ENCODE measurements around the gene PTRH2.
"Not testable (repeated sequence)": the region's sequence is repeated elsewhere in the genome, so short reads cannot be mapped to it uniquely, and the experiment has no call there.

PTRH2 gene

DNA sequence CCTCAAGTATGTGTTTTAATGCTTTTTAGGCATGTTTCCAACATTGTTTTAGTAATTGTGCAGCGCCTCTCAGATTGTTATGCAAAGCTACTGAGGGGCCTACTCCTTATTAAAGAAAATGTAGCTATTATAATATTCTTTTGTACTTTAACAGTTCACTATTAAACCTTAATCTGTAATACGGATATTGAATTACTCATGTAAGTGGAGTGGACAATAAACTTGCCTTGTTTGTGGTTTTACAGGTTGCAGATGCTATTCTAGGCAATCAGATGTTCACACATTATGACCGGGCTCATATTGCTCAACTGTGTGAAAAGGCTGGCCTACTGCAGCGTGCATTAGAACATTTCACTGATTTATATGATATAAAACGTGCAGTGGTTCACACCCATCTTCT, 41.0 kb downstream of the PTRH2 start:
- peak in 1 of 2 experiments; percentile 2 for DNase-seq

DNA sequence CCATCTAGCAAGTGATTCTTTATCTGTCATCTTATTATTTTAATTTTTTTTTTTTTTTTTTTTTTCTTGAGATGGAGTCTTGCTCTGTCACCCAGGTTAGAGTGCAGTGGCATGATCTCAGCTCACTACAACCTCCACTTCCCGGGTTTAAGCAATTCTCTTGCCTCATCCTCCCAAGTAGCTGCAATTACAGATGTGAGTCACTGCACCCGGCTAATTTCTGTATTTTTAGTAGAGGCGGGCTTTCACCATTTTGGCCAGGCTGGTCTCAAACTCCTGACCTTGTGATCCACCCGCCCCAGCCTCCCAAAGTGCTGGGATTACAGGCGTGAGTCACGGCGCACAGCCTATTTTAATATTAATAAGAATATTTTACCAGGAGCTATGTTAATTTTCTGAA, 50.6 kb downstream of the PTRH2 start:
- not testable (repeated sequence) for DNase-seq

DNA sequence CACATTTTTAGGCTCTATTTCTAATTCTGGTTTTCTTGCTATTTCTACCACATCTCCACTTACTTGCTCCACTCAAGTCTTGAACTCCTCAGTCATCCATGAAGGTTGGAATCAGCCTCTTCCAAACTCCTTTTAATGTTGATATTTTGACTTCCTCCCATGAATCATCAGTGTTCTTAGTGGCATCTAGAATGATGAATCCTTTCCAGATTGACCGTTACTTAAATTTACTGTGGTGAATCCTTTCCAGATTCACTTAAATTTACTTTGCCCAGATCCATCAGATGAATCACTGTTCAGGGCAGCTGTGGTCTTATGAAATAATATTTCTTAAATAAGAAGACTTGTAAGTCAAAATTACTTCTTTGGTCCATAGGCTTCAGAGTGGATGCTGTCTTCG, 55.1 kb downstream of the PTRH2 start:
- DNase-seq, result no peak

DNA sequence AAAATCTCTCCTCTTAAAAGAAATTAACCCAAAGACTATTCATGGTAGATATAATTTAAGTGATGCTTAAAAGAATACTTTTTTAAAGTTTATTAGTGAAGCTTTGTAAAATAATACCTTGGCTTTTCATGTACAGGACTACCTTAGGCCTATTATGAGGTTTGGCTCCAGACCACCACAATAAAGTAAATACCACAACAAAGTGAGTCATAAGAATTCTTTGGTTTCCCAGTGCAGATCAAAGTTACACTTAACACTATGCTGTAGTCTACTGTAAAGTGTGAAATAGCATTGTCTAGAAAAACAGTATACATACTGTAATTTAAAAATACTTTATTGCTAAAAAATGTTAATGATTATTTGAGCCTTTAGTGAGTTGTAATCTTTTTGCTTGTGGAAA, 55.9 kb downstream of the PTRH2 start:
- DNase-seq, result no peak

DNA sequence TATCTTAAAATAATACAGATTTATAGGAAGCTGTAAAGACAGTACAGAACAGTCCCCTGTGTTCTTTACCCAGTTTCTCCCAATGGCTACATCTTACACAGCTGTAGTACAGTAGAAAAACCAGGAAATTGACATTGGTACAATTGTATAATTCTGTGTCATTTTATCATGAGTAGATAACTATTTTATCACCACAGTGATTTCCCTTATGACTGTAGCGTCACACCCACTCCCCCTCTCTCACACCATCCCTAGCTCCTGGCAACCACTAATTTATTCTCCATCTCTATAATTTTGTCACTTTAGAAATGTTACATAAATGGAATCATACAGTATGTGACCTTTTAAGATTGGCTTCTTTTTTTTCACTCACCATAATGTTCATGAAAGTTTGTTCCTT, 56.6 kb downstream of the PTRH2 start:
- DNase-seq, result no peak

DNA sequence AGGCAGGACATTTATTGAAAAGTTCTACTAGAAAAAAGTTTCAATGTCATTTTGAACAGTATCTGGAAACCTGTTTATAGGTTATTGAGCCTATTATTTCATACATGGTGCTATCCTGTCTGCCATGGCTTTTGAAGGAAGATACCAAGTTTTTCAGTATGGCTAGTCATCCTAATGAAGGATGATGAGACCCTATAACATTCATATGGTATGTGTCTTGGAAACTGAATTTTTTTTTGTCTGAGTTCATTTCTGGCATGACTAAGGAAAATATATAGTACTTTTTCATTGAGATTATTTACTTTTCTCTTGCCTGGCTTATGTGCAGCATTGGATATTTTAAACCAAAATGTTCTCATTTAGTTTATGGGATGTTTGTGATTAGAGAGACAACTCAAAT, 57.3 kb downstream of the PTRH2 start:
- no peak for DNase-seq

Measured in NCI-H526 (cell line).